ENCODE data around the gene RARRES1.

RARRES1 gene, protein sequence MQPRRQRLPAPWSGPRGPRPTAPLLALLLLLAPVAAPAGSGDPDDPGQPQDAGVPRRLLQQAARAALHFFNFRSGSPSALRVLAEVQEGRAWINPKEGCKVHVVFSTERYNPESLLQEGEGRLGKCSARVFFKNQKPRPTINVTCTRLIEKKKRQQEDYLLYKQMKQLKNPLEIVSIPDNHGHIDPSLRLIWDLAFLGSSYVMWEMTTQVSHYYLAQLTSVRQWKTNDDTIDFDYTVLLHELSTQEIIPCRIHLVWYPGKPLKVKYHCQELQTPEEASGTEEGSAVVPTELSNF

DNA sequence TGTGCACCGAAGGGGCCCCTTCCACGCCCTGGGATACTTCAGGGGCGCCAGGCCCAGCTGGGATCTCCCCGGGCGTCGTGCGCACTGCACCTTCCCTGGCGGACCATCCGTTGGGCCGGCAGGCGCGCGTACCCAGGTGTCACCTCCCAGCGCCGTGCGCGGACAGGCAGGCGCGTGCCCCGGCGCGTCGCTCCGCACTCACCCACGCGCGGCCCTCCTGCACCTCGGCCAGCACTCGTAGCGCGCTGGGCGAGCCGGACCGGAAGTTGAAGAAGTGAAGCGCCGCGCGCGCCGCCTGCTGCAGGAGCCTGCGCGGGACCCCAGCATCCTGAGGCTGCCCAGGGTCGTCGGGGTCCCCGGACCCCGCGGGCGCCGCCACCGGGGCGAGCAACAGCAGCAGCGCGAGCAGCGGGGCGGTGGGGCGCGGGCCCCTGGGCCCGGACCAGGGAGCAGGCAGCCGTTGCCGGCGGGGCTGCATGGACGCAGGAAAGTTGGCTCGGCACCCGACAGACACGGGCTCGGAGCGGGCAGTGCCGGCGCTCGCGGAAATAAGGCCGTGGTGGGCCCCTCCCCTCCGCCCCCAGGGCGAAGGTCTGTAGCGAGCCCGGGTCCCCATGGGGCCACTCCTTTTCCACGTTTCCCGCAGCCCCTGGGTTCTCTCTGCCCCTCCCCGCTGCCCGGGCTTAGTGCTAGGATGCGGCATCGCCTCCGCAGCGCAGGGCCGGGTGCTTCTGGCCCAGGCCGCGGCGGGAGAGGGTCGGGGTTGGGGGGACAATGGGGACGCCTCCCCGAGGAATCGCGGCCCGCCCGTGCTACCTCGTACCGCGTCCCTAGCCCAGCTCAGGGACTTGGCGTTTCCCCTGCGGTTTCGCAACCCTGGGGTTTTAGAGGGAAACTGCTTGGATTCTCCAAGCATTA, at the start of gene RARRES1:
Gene RARRES1, minus strand, starts transcription at position 520 of the 918 bp plus-strand sequence. Its CDS starts 42 bp downstream, at position 478.
- peak; percentile 67 for DNase-seq (ENCODE audit: low spot score)

DNA sequence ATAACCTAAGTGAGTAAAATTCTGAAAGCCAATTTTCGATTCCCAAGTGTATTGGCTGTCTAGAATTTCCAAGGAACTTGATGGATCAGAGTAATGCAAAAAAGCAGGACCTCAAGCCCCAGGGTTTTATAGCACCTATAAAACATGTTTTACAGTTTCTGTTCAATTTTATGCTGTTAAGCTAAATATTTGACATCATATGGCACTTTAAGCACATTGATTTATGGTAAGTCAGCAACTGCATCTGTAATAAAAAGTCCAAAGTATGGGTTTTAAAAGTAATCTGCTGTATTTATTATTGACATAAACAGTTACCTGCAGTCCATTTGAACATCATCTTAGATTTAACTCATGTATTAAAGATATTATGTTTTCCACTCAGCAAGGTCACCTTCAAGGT, 49.6 kb upstream of the RARRES1 start:
- no peak for DNase-seq (ENCODE audit: low spot score)

DNA sequence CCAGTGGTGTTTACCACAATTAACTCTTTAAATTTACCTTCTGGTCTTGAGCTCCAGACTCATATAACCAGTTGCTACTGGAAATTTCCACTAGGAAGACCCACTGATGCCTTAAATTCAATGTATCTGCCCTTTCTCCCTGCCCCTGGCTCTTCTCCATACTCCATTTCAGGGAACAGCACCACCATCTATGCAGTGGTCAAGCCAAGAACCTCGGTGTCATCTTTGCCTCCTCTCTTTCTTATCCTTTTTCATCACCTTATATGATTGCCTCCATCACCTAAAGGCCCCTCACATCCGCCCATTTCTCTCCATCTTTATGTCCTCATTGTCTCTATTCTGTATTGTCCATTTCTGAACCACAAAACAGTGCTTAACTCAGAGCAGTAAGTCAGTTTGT, 48.9 kb upstream of the RARRES1 start:
- no peak for DNase-seq (ENCODE audit: low spot score)

DNA sequence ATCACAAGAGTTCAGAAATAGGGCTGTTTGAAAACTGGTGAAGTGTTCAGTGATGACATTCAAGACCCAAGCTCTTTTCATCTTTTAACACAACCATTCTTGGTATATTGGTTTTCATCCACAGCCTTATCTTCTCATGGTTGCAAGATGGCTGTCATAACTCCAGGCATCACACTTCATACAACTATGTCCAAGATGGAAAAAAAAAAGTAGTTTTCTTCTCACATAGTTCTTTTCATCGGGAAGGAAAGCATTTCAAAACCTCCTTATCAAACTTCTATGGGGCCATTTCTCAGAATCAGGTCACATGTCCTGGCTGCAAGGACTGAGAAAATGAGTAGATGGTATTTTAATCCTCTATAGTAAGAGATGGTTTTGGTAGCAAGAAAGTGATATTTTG, 48.5 kb upstream of the RARRES1 start:
- DNase-seq (ENCODE audit: low spot score): no peak

DNA sequence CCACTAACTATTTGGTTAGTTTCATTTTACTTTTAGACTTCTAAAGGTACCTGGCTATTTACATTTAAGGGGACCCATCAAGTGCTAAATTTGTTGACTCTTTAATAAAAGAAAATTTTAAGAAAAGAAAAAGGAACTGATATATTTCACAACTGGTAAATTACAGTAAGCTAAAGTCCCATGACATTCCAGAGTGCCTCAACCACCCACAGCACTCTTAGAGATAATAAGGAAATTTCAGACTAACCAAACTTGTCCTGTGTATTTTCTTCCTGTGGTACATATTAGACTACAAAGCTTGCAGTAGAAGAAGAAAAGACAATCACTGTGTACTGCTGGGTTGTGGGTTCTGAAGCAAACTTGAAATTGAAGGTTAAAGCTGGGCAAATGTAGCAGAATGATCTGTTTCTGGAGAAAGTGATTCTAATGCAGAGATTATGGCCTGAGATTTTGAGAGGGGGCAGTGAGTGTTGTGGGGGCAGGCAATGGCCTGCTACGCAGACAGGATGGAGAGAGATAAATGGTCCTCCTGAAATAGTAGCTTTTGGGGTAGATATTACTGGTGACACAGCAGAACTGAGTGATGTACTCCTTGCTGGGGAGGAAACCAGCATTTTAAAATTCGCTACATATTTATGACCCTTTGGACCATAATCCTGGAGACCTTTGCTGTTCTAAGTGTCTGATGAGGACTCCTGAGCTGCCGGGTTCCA, 45.1 kb upstream of the RARRES1 start:
- DNase-seq (ENCODE audit: low spot score): no peak

DNA sequence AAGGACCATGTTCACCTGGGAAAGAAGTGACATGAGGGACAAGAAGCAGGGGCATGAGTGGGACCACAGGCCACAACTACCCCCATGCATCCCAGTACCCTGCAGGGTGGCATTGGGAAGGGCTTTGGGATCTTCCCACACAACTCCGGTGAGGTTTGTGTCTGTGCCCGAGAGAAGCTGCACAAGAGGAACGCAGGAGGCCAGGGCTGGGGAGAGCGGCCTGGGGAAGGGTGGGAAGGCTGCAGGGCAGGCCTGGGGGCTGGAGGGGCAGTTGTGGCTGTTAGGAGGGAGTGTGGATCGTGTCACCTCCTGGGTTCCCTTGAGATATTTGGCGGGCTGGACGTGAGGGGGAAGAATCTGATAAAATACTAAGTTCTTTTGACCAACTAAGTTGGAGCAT, 44.3 kb upstream of the RARRES1 start:
- no peak for DNase-seq (ENCODE audit: low spot score)

DNA sequence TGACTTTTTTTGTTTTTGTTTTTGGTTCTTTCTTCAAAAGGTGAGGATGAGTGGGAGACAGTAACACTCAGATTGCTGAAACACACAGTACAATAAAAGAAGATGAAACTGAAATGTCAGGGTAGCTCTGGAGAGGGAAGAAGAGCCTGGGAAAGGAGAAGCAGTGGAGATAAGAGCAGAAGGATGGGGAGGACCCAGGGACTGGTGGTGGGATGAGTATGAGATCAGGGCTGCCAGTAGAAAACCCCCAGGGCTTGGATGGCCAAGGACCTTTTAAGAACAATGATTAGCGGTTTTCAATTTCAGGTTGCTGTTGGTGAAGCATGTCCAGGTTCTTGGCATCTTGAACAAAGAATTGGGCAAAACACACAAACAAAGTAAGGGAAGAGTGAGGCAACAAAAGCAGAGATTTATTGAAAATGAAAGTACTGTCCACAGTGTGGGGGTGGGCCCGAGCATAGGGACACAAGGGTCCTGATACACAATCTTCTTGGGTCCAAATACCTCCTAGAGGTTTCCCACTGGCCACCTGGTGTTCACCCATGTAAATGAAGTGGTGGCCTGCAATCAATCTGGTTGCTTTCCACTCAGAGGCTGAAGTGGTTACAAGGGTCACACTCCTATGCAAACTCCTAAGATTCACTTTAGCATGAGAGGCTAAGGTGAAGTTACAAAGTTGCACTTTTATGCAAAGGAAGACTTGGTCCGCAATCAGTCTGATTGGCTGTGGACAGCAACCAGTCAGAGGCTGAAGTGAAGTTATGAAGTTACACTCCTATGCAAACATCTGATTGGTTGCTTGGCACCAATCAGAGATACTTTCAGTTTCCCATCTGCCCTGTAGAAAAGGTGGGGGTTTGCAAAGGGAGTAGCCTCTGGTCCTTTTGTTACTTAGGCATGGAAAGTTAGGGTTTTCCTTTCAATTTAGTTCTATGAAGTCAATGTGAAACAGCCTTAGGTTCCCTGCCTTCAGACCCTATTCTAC, 43.5 kb upstream of the RARRES1 start:
- DNase-seq (ENCODE audit: low spot score): peak; percentile 44

DNA sequence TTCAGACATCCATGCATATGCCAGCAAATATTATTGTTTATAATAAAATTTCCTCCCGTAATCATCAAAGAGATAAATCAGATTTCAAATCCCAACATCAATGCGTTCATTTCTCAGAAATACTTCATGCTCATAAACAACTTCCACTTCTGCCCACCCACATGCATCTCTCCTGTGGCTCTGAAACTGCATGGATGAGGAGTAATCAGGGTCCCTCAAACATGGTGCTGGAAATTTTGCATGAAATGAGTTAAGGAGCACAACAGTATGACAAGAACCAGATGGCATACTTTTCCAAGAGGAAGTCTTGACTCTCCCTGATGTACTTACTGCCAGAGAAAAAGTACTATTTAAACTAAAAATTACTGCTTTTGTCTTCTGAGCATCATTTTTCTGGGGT, 42.7 kb upstream of the RARRES1 start:
- no peak for DNase-seq (ENCODE audit: low spot score)

DNA sequence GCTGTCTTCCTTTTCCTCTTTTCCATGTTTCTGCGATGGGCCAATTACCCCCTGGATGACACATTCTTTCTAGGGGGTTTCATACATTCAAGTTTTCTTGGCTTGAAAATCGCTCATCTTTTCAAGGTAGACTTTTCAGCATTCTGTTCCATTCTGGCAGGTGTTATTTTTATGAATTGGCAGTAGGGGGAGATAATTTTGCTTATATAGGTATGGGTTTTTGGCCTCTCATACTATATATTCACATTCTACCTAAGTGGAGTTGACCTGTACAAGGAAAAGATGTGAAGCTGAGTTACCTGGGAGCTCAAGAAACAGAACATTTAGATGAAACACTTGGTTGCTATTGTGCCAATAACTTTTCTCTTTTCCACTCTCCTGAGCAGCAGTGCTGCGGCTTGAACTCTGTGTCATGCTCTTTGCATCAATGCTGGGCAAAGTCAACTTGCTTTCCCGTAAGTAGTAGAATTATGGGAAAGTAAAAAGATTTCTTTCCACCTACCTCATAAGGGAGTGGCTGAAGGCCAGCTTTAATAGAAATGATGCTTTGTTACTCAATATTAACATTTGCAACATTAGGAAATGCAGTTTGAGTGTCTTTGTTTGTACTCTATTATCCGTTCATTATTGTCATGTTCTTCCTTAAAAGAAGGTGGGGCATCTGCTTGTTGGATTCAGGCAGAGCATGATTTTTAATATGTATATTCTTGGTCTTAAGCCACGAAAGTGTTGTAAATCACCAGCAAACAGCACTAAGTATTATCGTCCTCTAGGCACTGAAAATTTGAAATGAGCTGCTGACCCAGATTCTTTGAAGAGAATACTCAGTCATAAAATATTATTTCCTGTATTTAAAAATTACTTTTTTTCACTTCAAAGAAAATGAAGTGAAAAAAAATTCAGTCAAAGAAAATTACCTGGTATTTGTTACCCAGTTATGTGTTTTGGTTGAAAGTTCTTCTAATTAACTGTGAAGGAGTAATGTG, 41.9 kb upstream of the RARRES1 start:
- DNase-seq (ENCODE audit: low spot score): peak; percentile 36

DNA sequence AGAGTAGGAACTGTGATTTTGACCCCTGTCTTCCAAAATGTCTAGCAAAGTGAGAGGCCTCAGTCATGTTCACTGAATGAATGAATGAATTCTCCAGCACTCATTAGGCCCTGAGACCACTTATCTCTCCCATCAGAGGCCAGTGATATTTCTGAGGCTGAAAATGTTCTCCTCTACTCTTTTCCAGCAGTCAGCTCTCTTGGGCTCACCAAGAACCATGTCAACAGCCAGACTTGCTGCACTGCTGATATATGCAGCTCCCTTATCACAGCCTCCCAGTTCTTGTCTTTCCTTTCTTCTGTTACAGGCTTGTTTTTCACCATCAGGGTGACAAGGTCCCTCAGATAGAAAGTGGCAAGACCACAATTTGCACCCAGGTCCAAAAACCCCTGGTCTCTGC, 40.9 kb upstream of the RARRES1 start:
- DNase-seq (ENCODE audit: low spot score): peak; percentile 60

DNA sequence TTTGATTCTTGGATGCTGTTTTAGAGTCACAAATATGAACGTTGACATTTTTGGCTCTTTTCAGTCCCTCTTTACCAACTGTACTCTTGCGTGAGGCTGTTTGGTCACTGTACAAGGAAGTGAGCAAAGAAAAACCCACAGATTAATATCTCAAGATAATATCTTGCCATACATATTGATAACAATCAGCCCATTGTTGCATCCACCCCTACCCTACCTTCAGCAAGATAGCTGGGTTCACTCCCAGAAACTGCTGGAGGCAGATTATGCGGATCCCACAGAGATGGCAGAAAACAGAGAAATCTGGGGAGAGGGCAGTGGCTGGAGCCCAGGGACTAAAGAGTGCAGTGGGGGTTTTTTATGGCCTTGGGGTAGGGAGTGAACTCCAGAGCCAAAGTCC, 39.7 kb upstream of the RARRES1 start:
- DNase-seq (ENCODE audit: low spot score): no peak

DNA sequence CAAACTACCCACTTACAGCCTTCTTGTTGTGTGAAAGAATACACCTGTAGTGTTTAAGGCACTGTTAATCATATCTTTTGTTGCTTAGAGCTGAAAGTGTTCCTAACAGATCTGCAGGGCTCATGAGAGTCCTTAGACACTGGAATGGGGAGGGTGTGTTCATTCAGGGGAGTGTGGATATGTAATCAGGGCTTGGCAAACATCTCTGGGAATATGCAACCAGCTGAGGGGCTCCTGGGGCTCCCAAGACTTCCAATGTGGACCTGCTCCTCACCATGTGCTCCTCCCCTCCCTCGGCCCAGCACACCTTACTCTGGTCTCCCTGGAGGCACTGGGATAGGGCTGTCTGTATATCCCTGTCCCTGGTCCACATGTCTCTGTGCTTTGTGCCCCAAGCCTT, 39.3 kb upstream of the RARRES1 start:
- DNase-seq (ENCODE audit: low spot score): no peak

DNA sequence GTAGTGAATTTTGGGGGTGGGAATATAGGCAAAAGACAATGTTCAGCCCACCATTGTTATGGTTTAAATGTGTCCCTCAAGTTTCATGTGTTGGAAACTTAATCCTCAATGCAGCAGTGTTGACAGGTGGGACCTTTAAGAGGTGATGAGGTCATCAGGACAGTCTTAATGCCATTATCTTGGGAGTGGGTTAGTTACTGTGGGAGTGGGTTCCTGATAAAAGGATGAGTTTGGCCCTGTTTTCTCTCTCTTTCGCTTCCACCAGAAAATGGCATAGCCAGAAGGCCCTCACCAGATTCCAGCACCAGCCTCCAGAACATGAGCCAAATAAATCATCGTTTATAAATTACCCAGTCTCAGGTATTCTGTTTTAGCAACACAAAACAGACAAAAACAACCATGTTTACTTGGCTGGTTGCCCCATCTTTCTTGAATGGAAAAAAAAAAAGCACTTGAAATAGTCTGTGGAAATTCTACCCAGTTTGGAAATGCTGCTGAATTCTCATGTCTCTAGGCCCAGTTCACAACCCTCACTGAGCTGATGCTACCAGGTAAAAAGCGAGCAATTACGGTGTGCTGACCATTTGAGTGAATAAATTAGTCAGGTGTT, 38.6 kb upstream of the RARRES1 start:
- no peak for DNase-seq (ENCODE audit: low spot score)

DNA sequence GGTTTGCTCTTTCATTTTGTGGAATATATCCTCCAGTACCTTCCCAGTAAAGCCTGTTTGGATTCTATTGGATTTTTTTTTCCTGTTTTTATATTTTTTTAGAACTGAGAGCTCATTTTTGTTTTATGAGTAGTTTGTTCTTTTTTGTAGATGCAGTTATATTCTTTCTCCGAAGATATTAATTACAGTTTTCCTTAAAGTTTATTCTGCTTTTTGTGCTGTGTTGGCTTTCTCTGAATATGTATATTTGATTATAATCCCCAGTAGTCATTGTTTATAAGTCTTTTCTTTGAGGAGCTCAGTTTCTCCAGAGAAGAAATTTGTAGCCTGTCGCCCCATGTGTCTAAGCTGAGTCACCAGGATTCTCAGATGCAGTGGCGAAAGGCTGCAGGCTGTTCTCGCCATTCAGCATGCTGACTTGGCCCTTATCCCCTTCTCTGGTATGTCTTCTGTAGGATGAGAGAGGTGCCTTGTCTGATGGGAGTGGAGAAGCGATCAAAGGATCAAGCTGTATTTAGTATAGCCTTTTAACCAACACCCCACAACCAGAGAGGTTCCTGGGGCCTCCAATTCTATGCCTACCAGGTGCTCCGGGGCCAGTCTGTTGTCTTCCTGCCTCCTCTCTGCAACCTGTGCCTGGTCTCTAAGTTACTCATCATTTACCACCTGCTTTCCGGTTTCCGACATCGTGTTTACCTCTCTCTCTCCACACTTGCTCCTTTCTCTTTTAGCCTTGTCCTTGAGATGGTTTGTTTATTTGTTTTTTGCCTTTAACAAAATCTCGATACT, 37.9 kb upstream of the RARRES1 start:
- no peak for DNase-seq (ENCODE audit: low spot score)

DNA sequence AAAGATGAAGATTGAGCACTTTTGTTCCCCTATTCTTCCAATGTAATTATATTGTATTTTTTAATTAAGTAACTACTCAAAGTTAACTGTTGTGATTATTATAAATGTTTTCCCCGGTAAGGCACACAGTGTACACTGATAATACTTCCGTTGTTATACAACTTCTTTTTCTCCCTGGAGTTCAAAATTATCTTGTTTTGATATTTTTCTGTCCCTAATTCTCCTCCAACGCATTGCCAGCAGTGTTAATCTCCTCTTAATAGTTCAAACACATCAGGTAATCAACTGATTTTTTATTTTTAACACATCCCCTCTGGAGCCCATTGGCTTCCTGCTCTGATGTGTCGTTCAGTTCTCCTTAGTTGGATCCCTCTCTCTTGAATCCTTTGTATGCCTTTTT, 37.3 kb upstream of the RARRES1 start:
- no peak for DNase-seq (ENCODE audit: low spot score)

DNA sequence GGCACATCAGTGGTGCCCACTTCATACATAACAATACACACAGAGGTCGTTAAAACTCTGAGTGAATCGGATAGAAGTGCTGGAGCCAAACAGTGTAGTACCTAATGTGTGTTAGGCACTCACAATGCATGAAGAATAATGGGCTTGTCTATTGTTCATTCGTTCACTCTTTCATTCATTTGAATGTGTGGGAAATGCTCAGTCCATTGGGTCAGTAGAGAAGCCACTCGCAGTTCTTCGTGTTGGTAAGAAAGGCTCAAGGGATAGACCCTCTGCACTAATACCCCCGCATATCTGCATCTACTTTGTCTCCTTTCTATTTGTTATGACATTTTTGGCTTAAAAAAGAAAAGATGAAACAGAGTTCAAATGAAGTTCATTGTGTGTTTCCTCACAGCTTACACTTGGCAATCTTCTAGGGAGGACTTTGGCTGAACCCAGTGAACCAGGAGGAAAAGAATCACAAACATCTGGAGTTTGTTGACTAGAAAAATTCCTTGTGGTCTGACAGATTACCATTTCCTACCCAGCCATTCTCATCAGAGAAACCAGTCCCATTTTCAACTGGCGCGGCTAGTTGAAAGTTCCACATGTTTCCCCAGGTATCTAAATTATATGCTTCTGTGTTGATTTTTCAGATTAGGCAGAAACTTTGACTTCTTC, 36.8 kb upstream of the RARRES1 start:
- DNase-seq (ENCODE audit: low spot score): no peak

DNA sequence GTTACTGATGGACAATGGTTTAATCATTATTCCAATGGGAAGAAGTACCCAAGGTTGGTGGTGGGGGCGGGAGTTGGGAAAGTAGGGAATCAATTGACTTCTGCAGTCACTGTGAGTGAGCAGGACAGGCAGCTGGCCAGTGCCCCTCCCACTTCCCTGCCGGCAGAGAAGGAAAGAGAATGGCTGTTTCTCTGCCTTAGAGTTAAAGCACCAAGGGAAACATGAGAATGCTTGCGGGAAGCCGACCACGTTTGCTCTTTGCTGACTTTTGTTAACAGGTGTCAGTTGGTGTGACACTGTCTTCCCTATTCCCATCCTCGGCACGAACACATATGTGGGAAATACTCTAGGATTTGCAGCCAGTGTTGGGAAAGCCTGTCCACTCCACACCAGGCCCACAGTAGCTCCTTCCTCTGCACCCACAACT, 36.1 kb upstream of the RARRES1 start:
- DNase-seq (ENCODE audit: low spot score): no peak

DNA sequence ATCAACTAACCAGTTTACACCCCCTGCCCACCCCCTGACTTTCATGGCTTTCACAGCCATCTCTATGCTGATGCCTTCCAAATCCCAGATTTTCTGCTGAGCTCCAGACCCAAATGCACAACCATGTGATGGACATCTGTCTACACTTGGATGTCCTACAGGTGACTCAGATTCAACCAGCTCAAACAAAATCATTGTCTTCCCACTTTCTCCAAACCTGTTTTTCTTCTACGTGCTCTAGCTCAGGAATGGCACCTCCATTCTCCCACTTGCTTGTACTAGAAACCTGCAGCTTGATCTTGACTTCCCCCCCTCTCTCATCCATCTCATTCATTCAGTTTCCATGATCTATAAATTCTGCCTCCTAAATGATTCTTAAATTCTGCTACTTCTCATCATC, 34.1 kb upstream of the RARRES1 start:
- DNase-seq (ENCODE audit: low spot score): no peak

All from hematopoietic multipotent progenitor cell treated with erythropoietin and hydrocortisone succinate and interleukin-3 and kit ligand, for 15 days (in vitro differentiated cells).